B cell (primary cell): Measurements from ENCODE around the gene TRIM65. TPM values are rescaled to one million over a fixed set of nuclear protein-coding genes. Genes with fewer than 3 reads are reported as not detected.

ENCODE experiments used
- ATAC-seq: fragments of 200-7000 bp; cut with Tn5 transposase; one replicate; pipeline ENCODE4 v1.10.0; 2021; ENCODE audit warnings: low read depth, mild to moderate bottlenecking, moderate number of reproducible peaks, moderate library complexity
- CTCF ChIA-PET: fragments of 350-600 bp; sonication (Branson Sonifier 250); formaldehyde crosslinking; loops from one replicate; lab custom pipeline; 2021; ENCODE audit warnings: antibody characterized with exemption, inconsistent platforms; lab: Charles Lee
- POLR2A ChIA-PET: fragments of 350-600 bp; sonication (Branson Sonifier 250); formaldehyde crosslinking; loops from one replicate; lab custom pipeline; 2021; ENCODE audit warnings: antibody characterized with exemption; lab: Charles Lee
- DNase-seq: peaks from one replicate; pipeline ENCODE4 v3.0.0; 2013
- H2AFZ ChIP-seq: 2 replicates; pipeline ENCODE4 v1.6.1; 2012; ENCODE audit warnings: mild to moderate bottlenecking, low read depth, low read length; ENCODE audit not compliant: insufficient read depth, poor library complexity, severe bottlenecking
- H3K27ac ChIP-seq, 2 donors: 1 replicate in 1 of 2; 2 replicates in 1 of 2; pipeline ENCODE4 v1.5.1; 2012 to 2013; ENCODE audit warnings: low read length in 2 of 2, mild to moderate bottlenecking in 2 of 2, moderate library complexity in 1 of 2
- H3K27me3 ChIP-seq, 4 experiments: fragments of 200-600 bp in 1 of 4; sonication (generic) in 1 of 4; replicated peaks in 1 of 4; 1 replicate in 2 of 4; 2 replicates in 2 of 4; pipeline versions ENCODE4 v1.6.1 to v1.7.0; 2013 to 2016; ENCODE audit warnings: low read length in 3 of 4, mild to moderate bottlenecking in 2 of 4, mixed read lengths in 1 of 4, moderate library complexity in 1 of 4; ENCODE audit not compliant: insufficient read depth in 4 of 4, control insufficient read depth in 3 of 4; ENCODE audit errors: control extremely low read depth in 1 of 4
- H3K36me3 ChIP-seq, 2 experiments: replicated peaks in 1 of 2; 1 replicate in 1 of 2; 2 replicates in 1 of 2; pipeline versions ENCODE4 v1.6.1 to v1.7.1; 2013; ENCODE audit warnings: low read length in 1 of 2; ENCODE audit not compliant: insufficient read depth in 2 of 2, control insufficient read depth in 1 of 2; ENCODE audit errors: control extremely low read depth in 1 of 2, extremely low read depth in 1 of 2
- H3K4me1 ChIP-seq, 2 donors: fragments of 200-600 bp in 1 of 2; sonication (generic) in 1 of 2; 1 replicate in 1 of 2; 2 replicates in 1 of 2; pipeline versions ENCODE4 v1.5.1 to v1.6.1; 2013 to 2017; ENCODE audit warnings: low read length in 2 of 2; ENCODE audit not compliant: control insufficient read depth in 2 of 2, insufficient read depth in 2 of 2
- H3K4me2 ChIP-seq: replicated peaks from 2 replicates; pipeline ENCODE3; 2012; ENCODE audit warnings: mild to moderate bottlenecking, low read depth, low read length; ENCODE audit not compliant: poor library complexity, severe bottlenecking
- H3K4me3 ChIP-seq, 5 experiments: fragments of 200-600 bp in 1 of 5; sonication (generic) in 1 of 5; 1 replicate in 3 of 5; 2 replicates in 2 of 5; pipeline versions ENCODE4 v1.5.1 to v1.7.0; 2011 to 2016; ENCODE audit warnings: low read length in 4 of 5, mild to moderate bottlenecking in 4 of 5, low read depth in 2 of 5, control low read depth in 1 of 5, moderate library complexity in 1 of 5; ENCODE audit not compliant: insufficient read depth in 1 of 5; ENCODE audit errors: control extremely low read depth in 1 of 5, extremely low read depth in 1 of 5
- H3K79me2 ChIP-seq: fragments of 200-600 bp; sonication (generic); one replicate; pipeline ENCODE4 v1.6.0; 2016; ENCODE audit warnings: low read length; ENCODE audit not compliant: control insufficient read depth, insufficient read depth
- H3K9ac ChIP-seq: fragments of 200-600 bp; sonication (generic); 2 replicates; pipeline ENCODE4 v1.6.1; 2017; ENCODE audit warnings: mild to moderate bottlenecking, low read length, moderate library complexity
- H3K9me3 ChIP-seq, 3 donors: one replicate each; pipeline versions ENCODE4 v1.6.1 to v1.7.1; 2013; ENCODE audit warnings: low read length in 2 of 3; ENCODE audit not compliant: control insufficient read depth in 2 of 3, insufficient read depth in 1 of 3; ENCODE audit errors: control extremely low read depth in 1 of 3
- H4K20me1 ChIP-seq: 2 replicates; pipeline ENCODE4 v1.6.0; 2012; ENCODE audit warnings: mild to moderate bottlenecking, low read length; ENCODE audit not compliant: insufficient read depth, control insufficient read depth, poor library complexity, severe bottlenecking
- H3K27ac Mint-ChIP-seq: one replicate; pipeline ENCODE4 v1.8.0; 2021; ENCODE audit warnings: mixed read lengths
- H3K27me3 Mint-ChIP-seq: one replicate; pipeline ENCODE4 v1.8.0; 2021; ENCODE audit warnings: mixed read lengths
- H3K4me1 Mint-ChIP-seq: one replicate; pipeline ENCODE4 v1.8.0; 2021; ENCODE audit warnings: mixed read lengths
- H3K4me3 Mint-ChIP-seq: one replicate; pipeline ENCODE4 v1.8.0; 2021; ENCODE audit warnings: mixed read lengths
- H3K9me3 Mint-ChIP-seq: one replicate; pipeline ENCODE4 v1.8.0; 2022; ENCODE audit warnings: mixed read lengths; ENCODE audit not compliant: insufficient read depth
- EZH2 ChIP-seq: IDR thresholded peaks from 2 replicates; pipeline ENCODE4 v1.6.1; 2012; ENCODE audit warnings: borderline replicate concordance, low read depth, mild to moderate bottlenecking, moderate library complexity, low read length; ENCODE audit not compliant: insufficient read depth, poor library complexity, severe bottlenecking
- WGBS: methylation state at CpG from one replicate; pipeline ENCODE4 v1.1.5; 2013; ENCODE audit warnings: missing lambda C conversion rate; ENCODE audit not compliant: insufficient coverage; 5-methylcytosine and 5-hydroxymethylcytosine counted together
- intact Hi-C: fragments of 100-400 bp; cut with micrococcal nuclease; formaldehyde crosslinking; loops from one replicate; pipeline ENCODE4 v1.10.0; 2022
- polyA plus RNA-seq: library from polyadenylated mRNA; depleted of rRNA; stranded (reverse); fragments of >200 nt; gene quantifications from 2 replicates; pipeline ENCODE4 v1.2.3, GENCODE V29; 2012
- total RNA-seq, 2 donors: library from RNA; stranded (reverse); fragments of 120-200 nt in 1 of 2; gene quantifications; 1 replicate in 1 of 2; 2 replicates in 1 of 2; pipeline versions ENCODE4 v1.2.3 to v1.2.4, GENCODE V29; 2013 to 2022
- TF ChIP-seq, protein P1 (sequence below): fragments of 200-600 bp; IDR thresholded peaks from one replicate; pipeline ENCODE4 v1.8.0; 2022; ENCODE audit warnings: antibody characterized with exemption, mild to moderate bottlenecking

Gene TRIM65
- total and polyA plus RNA-seq, 2 donors (not counting 1 experiment from before 2014, with no cell fraction given): 16.8 to 40.7 TPM

DNA sequence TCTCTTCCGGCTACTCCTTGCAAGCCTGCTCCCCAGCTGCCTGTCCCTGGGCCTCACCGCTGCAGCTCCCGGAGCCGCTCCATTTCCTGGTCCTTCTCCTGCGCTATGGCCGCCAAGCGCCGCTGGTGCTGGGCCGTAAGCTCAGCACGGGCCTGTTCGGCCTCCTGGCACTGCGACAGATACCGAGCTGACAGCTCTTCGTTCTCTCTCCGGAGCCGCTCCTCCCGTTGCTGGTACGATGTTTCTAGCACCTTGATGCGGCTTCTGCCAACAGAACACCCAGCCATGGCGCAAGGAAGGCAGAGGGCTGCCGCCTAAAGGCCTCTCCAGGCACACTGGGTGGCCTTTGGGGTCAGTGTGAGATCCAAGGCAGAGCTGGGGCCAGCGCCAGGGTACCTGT lies 22.9 kb upstream of the TRIM65 start:
- H3K4me3 Mint-ChIP-seq: no peak overlapping the region
- intact Hi-C loops: no loop called here
- no peak for ATAC-seq
- H4K20me1 ChIP-seq: no peaks in the 10 kb centered on the region
- H3K9me3 ChIP-seq: no peaks in the 10 kb centered on the region
- H3K27ac Mint-ChIP-seq: no peak overlapping the region
- TF ChIP-seq EZH2: no peak
- TF ChIP-seq, protein P1, sequence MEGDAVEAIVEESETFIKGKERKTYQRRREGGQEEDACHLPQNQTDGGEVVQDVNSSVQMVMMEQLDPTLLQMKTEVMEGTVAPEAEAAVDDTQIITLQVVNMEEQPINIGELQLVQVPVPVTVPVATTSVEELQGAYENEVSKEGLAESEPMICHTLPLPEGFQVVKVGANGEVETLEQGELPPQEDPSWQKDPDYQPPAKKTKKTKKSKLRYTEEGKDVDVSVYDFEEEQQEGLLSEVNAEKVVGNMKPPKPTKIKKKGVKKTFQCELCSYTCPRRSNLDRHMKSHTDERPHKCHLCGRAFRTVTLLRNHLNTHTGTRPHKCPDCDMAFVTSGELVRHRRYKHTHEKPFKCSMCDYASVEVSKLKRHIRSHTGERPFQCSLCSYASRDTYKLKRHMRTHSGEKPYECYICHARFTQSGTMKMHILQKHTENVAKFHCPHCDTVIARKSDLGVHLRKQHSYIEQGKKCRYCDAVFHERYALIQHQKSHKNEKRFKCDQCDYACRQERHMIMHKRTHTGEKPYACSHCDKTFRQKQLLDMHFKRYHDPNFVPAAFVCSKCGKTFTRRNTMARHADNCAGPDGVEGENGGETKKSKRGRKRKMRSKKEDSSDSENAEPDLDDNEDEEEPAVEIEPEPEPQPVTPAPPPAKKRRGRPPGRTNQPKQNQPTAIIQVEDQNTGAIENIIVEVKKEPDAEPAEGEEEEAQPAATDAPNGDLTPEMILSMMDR: no peak
- no peaks in the 10 kb centered on the region for H3K27me3 Mint-ChIP-seq
- no peaks in the 10 kb centered on the region for H3K4me1 ChIP-seq
- no peak overlapping the region for H3K4me3 ChIP-seq
- no peaks in the 10 kb centered on the region for H3K27me3 ChIP-seq
- H3K4me1 Mint-ChIP-seq: no peaks in the 10 kb centered on the region
- H3K27ac ChIP-seq: no peak overlapping the region
- no peak overlapping the region for H3K4me2 ChIP-seq
- ChIA-PET CTCF (no interaction called here), POLR2A (interaction anchor here (1.0 kb wide), 1 partner anchor 65 kb away, joined by 4 read pairs; the partner anchor contains the start of gene WBP2)
- peaks cover 0 to 4% of the 10 kb centered on the region in 2 experiments for H3K36me3 ChIP-seq
- H2AFZ ChIP-seq: no peak overlapping the region
- DNase-seq: no peak
- no peaks in the 10 kb centered on the region for H3K9me3 Mint-ChIP-seq
- WGBS: 98% methylated on average over 22 of the region's 22 CpGs
- H3K9ac ChIP-seq: no peak overlapping the region
- H3K79me2 ChIP-seq: no peaks in the 10 kb centered on the region

DNA sequence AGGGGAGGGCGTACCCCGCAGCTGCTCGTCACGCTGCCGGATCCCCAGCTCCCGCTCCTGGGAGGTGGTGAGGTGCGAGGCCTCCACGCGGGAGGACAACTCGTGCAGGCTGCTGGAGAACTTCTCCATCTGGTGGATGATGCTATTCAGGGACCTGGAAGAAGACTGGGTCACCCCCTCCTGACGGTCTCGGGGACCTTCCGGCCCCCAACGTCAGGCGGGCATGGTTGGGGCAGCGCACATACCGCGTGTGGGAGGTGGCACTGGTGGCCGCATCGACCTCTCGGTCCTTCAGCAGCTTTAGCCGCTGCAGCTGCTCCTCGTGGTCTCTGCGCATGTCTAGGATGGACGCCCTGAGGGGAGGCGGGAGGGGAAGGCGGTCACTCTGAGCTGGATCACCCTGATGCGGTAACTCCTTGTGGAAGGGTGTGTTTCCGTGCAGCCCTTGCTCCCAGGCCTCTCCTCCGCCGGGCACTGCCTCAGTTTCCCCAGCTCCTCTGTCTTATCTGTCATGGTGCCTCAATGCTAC lies 21.2 kb upstream of the TRIM65 start:
- Histone ChIP-seq H3K27ac (no peak overlapping the region), H3K9me3 (no peaks in the 10 kb centered on the region), H3K27me3 (no peaks in the 10 kb centered on the region), H2AFZ (no peak overlapping the region), H3K4me2 (no peak overlapping the region), H3K4me3 (no peak overlapping the region), H4K20me1 (no peaks in the 10 kb centered on the region), H3K79me2 (no peaks in the 10 kb centered on the region), H3K36me3 (peaks cover 1 to 7% of the 10 kb centered on the region in 2 experiments), H3K4me1 (no peaks in the 10 kb centered on the region), H3K9ac (no peak overlapping the region)
- CTCF ChIA-PET: no interaction called here
- Mint-ChIP-seq H3K4me1 (no peaks in the 10 kb centered on the region), H3K9me3 (no peaks in the 10 kb centered on the region), H3K27me3 (no peaks in the 10 kb centered on the region), H3K27ac (no peak overlapping the region), H3K4me3 (no peak overlapping the region)
- TF ChIP-seq, protein P1: no peak
- TF ChIP-seq EZH2: no peak
- no peak for ATAC-seq
- POLR2A ChIA-PET: no interaction called here
- intact Hi-C loops: no loop called here
- DNase-seq: no peak
- 96% methylated on average over 29 of the region's 31 CpGs for WGBS
